ENCODE data around the gene RPS6KA2.
A peak's percentile ranks its signal among the peaks of the same experiment; 100 is the strongest.

Gene RPS6KA2

DNA sequence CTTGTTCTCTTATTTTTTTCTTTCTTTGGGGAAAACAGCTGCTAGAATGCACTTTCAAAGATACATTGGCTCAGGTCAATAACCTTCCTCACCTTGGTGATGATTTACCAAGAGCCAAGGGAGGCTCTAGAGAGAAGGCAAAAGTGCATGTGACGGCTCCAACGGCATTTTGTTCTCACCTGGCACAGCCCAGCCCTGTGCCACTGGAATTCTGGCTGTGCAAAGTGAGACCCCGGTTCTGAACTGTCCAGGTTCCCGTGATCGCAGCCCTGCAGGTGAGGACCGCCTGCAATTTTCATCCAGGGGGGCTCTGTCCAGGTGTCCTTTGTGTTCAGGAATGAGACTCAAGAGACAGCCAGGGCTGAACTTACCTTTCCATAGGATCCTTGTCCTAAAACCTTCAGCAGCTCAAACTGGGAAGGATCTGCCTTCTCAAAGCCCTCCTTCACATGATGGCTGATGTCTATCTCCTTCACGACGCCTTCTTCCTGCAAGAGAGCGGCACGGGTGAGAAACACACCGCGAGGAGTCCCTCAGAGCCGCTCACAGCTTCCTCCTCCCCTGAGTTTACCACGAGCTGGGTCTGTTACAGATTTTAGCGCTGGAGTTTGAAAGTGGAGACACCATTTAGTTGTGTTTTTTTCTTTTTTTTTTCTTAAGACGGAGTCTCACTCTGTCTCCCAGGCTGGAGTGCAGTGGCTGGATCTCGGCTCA is 88.6 kb downstream of the RPS6KA2 start:
- Histone ChIP-seq H3K27me3 (no peaks in the 10 kb centered on the region), H3K4me1 (no peaks in the 10 kb centered on the region), H3K9me3 (no peaks in the 10 kb centered on the region), H3K36me3 (peaks cover 5 to 17% (median 15%) of the 10 kb centered on the region in 3 donors), H3K4me3 (no peak overlapping the region), H3K27ac (no peak overlapping the region)
- TF ChIP-seq, protein P1, sequence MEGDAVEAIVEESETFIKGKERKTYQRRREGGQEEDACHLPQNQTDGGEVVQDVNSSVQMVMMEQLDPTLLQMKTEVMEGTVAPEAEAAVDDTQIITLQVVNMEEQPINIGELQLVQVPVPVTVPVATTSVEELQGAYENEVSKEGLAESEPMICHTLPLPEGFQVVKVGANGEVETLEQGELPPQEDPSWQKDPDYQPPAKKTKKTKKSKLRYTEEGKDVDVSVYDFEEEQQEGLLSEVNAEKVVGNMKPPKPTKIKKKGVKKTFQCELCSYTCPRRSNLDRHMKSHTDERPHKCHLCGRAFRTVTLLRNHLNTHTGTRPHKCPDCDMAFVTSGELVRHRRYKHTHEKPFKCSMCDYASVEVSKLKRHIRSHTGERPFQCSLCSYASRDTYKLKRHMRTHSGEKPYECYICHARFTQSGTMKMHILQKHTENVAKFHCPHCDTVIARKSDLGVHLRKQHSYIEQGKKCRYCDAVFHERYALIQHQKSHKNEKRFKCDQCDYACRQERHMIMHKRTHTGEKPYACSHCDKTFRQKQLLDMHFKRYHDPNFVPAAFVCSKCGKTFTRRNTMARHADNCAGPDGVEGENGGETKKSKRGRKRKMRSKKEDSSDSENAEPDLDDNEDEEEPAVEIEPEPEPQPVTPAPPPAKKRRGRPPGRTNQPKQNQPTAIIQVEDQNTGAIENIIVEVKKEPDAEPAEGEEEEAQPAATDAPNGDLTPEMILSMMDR (IDR thresholded peaks at IDR 0.05), result no peak
- intact Hi-C loops (cut with DNase I; ENCODE audit: low total_unique reads), result no loop called here
- peak in 1 of 2 donors; percentile 9 for DNase-seq

DNA sequence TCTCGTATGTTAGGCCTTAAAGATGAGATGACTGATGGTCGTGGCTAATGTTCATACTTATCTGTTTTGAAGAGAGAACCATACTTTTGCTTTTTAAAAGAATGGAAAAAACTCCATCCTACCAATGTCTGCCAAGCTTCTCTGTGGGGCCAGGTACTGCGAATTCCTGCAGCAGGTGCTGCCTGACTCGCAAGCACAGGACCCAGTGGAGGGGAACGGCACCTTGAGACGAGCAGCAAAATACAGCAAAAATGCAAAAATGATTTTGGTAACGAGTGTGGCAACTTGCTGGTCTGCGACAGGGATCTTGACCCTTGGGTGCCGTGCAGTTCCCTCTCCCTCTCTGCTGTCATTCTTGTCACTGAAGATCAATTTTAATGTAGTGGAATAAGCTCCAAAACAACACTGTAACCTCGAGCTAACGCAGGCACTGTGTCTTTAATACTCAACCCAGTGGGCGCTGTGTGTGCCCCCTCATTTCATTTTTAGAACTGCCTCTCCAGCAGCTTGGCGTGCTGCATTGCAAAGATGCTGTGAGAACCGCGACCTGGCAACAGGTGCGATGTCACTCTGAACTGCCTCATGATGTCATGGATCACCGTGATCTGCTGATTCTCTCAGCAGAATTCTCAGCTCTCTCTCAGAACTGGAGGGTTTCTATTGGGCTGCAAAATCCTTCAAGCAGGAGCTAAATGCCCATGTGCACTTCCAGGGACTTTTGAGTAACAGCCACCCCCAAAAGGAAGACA is 92.2 kb downstream of the RPS6KA2 start:
- Histone ChIP-seq H3K27me3 (no peaks in the 10 kb centered on the region), H3K36me3 (peaks cover 5 to 41% (median 41%) of the 10 kb centered on the region in 3 donors)
- no peak for DNase-seq

DNA sequence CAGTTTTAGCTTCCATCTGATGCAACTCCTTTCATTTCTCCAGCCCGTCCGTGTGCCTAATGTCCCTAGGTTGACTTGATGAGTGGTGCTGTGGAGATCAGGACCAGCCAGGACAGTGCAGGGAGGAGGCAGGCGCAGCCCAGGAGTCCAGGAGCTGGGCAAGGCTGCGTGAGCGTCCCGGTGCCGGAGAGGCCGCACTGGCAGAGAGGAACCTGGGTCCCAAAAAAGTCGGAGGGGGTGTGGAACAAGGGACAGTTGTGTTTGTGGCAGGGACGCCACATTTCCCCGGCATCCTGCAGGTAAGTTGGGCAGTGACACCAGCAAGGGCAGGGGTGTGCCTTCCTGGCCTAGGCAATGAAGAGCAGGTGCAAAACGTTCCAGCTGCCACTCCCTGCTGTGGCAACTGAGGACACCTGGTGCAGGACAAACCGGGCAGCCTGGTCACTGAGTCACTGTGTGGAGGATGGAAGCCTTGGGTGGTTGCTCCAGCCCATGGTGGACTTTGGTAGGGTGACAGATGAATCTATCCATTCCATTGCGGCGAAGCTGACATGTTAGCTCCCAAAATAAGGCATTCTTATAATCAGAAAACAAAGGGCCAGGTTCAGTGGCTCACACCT is 93.7 kb downstream of the RPS6KA2 start:
- H3K4me1 ChIP-seq, result no peaks in the 10 kb centered on the region
- DNase-seq, result peak in 1 of 2 donors; percentile 44
- H3K27ac ChIP-seq, result no peak overlapping the region
- intact Hi-C loops (cut with DNase I; ENCODE audit: low total_unique reads), result no loop called here
- H3K27me3 ChIP-seq, result no peaks in the 10 kb centered on the region
- H3K9me3 ChIP-seq, result peaks cover 0 to 3% (median 0%) of the 10 kb centered on the region in 3 donors
- TF ChIP-seq, protein P1 (IDR thresholded peaks at IDR 0.05), result no peak
- H3K4me3 ChIP-seq, result no peak overlapping the region
- H3K36me3 ChIP-seq, result peaks cover 5 to 50% (median 49%) of the 10 kb centered on the region in 3 donors

More for the DNA sequence above, 92.2 kb downstream of the RPS6KA2 start:
- Histone ChIP-seq H3K27ac (no peak overlapping the region), H3K4me1 (no peaks in the 10 kb centered on the region), H3K4me3 (no peak overlapping the region), H3K9me3 (no peaks in the 10 kb centered on the region)
- intact Hi-C loops (cut with DNase I; ENCODE audit: low total_unique reads), result no loop called here
- TF ChIP-seq, protein P1 (IDR thresholded peaks at IDR 0.05), result no peak

DNA sequence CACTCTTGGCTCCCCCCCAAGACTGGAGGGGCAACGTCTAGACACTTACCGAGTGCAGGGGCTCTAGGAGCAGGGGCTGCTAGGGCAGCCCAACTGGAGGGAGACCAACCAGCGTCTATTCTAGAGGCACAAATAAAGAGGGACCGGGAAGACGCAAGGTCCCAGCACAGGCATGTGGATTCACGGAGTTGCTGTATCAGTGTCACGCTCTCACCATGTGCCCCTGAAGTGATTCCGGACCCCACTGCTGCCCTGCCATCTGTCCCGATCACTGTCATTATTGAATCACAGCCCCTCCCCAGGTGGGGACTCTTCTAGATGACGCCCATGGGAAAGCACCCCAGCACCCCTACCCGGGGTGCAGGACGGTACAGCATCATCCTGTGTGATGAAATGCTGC is 94.7 kb downstream of the RPS6KA2 start:
- peak in 1 of 2 donors; percentile 25 for DNase-seq
- TF ChIP-seq, protein P1 (IDR thresholded peaks at IDR 0.05), result no peak
- Histone ChIP-seq H3K27me3 (no peaks in the 10 kb centered on the region), H3K4me3 (no peak overlapping the region), H3K36me3 (peaks cover 5 to 50% (median 49%) of the 10 kb centered on the region in 3 donors), H3K9me3 (peaks cover 0 to 3% (median 0%) of the 10 kb centered on the region in 3 donors), H3K27ac (no peak overlapping the region), H3K4me1 (no peaks in the 10 kb centered on the region)
- intact Hi-C loops (cut with DNase I; ENCODE audit: low total_unique reads), result no loop called here

DNA sequence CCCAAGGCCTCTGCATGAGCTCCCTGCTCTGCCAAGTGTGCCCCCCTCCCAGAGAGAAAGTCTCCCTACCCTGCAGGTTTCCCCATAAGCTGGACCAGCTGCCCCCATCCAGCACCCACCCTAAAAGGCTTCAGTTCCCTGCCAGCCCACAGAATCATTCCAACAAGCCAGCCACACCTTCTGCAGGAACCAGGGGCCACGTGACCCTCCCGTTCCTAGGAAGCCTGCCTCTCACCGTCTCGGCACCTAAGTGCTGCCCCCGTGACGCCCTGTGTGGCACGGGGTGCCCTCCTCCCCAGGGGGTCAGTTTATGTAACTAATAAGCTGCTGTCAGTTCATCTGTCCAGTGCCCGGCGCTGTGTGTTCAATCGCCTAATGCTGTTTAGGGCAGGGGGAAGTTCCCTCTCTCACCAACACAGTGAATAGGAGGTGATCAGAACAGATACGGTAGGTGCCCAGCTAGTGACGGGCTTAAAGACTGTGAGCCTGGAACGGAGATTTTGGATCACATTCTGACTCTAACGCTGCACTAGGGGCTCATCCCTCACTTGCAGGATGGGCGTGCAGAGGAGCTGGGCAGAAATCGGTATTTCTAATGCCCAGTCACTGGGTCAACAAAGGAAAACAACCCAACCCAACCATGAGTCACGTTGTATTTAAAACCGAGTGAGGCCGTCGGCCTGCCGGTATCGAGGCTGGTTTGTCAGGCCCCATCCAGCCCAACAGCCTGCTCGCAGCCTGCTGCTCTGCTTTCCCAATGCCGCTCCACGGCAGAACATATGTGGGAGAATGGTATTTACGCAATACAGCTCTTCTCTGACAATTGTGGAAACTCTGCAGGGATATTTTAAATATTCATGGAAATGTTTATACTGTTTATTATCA is 96.6 kb downstream of the RPS6KA2 start:
- intact Hi-C loops (cut with DNase I; ENCODE audit: low total_unique reads), result no loop called here
- TF ChIP-seq, protein P1 (IDR thresholded peaks at IDR 0.05), result no peak
- Histone ChIP-seq H3K36me3 (peaks cover 0 to 41% (median 38%) of the 10 kb centered on the region in 3 donors), H3K27ac (no peak overlapping the region), H3K27me3 (no peaks in the 10 kb centered on the region), H3K4me1 (no peaks in the 10 kb centered on the region), H3K4me3 (no peak overlapping the region), H3K9me3 (peaks cover 0 to 3% (median 0%) of the 10 kb centered on the region in 3 donors)
- peak in 1 of 2 donors; percentile 50 for DNase-seq
